ENCODE measurements around the gene OGFOD2.

DNA sequence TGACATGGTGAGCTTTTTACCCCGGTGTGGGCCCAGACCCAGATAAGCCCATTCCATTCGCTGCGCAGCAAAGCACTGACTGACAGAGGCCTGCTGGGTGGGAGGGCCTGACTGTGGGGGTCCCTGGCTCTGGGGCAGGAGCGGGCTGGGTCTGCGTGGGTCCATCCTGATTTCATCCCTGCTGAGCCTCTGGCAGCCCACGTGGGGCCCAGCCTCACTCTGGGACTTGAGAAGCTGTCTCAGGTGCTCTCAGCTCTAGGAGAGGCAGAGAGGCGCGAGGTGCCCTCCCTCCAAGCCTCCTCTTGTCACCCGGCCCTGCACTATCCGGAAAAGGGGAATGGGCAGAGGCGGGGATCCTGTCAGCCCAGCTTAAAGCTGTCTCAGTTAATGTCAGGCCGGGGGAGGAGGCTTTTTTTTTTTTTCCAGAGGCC, 9.7 kb upstream of the OGFOD2 start:
- no peak for TF ChIP-seq POLR2AphosphoS5 (IDR thresholded peaks at IDR 0.05; ENCODE audit: low read depth, low read length)
- no peak for TF ChIP-seq TAF1 (IDR thresholded peaks at IDR 0.05; ENCODE audit: borderline replicate concordance, insufficient read depth, low read length)
- no peak for TF ChIP-seq REST (IDR thresholded peaks at IDR 0.05; ENCODE audit: insufficient read depth in 1 of 2, low read depth in 2 of 2, low read length in 2 of 2)
- TF ChIP-seq SIN3A (IDR thresholded peaks at IDR 0.05; ENCODE audit: borderline replicate concordance, insufficient read depth, low read length): no peak
- no peak for TF ChIP-seq FOXP2 (optimal IDR thresholded peaks at IDR 0.05; ENCODE audit: borderline replicate concordance, extremely low read depth, extremely low read length, insufficient read depth)

Measured in PFSK-1 (cell line).